ENCODE data around the gene FXYD4.

DNA sequence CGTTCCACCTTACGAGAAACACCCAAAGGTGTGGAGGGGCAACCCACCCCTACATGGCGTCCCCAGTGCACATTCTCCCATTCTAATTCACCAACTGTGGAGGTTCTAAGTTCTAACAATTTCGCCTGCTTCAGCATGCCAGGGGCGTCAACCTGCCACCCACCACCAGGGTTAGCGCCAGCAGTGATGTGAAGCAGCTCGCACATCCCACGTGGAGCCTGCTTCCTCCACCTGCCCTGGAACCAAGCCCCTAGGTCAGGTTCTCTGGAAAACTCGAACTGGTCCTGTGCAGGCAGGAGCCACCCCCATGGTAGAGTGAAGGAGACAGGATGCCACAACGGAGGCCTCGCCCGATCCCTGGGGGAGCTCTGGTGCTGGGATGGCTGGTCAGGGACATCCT, 33.3 kb upstream of the FXYD4 start:
- TF ChIP-seq ZNF274 (IDR thresholded peaks at IDR 0.05; ENCODE audit: low read depth, low read length) (no peak), YY1 (IDR thresholded peaks at IDR 0.05; ENCODE audit: insufficient read depth, insufficient read length) (no peak)

Data from NT2/D1 (cell line).